ENCODE results near the gene TARBP1.

DNA sequence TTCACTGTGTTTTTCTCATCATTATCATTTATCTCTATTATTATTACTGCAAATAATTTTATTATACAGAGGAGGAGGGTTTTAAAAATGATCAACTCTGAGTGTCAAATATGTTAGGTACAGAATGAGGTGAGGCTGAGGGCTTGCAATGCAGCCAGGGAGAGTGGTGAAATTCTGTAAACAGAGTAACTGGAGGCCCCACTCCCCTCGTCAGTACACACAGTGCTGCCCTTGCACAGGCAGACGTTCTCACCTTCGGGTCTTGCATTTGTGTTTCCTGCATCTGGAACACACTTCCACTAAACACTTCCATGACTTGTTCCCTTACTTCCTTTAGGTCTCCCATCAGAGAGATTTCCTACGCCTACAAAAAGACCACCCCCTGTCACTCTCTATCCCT, 130.0 kb downstream of the TARBP1 start:
- TF ChIP-seq CTCF (IDR thresholded peaks at IDR 0.05) (no peak), POLR2A (IDR thresholded peaks at IDR 0.05) (no peak)
